Calu3 (cell line): ENCODE results near the gene HIVEP3. TPM values are rescaled to one million over a fixed set of nuclear protein-coding genes. Genes with fewer than 3 reads are reported as not detected.

Experiments
- BruUV-seq: library from RNA; stranded (reverse); fragments of 400-500 nt; replicated peaks from 2 replicates; lab custom pipeline; 2021; lab: Mats Ljungman, UMichigan
- CTCF ChIA-PET: fragments of 300-600 bp; sonication (Branson Sonifier 250); formaldehyde crosslinking; loops from one replicate; lab custom pipeline; 2022; ENCODE audit warnings: antibody characterized with exemption; lab: Charles Lee
- DNase-seq: peaks from one replicate; pipeline ENCODE4 v3.0.0; 2022
- H3K27ac Mint-ChIP-seq: one replicate; pipeline ENCODE4 v1.8.0; 2022; ENCODE audit warnings: mixed read lengths; ENCODE audit not compliant: unreplicated experiment
- H3K27me3 Mint-ChIP-seq: one replicate; pipeline ENCODE4 v1.8.0; 2022; ENCODE audit warnings: mixed read lengths; ENCODE audit not compliant: unreplicated experiment
- H3K36me3 Mint-ChIP-seq: one replicate; pipeline ENCODE4 v1.8.0; 2022; ENCODE audit warnings: mild to moderate bottlenecking, moderate library complexity, mixed read lengths; ENCODE audit not compliant: insufficient read depth, unreplicated experiment
- H3K4me1 Mint-ChIP-seq: one replicate; pipeline ENCODE4 v1.8.0; 2022; ENCODE audit warnings: mild to moderate bottlenecking, low read depth, mixed read lengths; ENCODE audit not compliant: unreplicated experiment
- H3K4me3 Mint-ChIP-seq: one replicate; pipeline ENCODE4 v1.8.0; 2022; ENCODE audit warnings: mild to moderate bottlenecking, low read depth, moderate library complexity, mixed read lengths; ENCODE audit not compliant: unreplicated experiment
- H3K9me3 Mint-ChIP-seq: one replicate; pipeline ENCODE4 v1.8.0; 2022; ENCODE audit warnings: low read depth, mixed read lengths; ENCODE audit not compliant: unreplicated experiment
- CTCF ChIP-seq: fragments of 200-600 bp; IDR thresholded peaks from one replicate; pipeline ENCODE4 v1.8.0; 2022; ENCODE audit warnings: antibody characterized with exemption; ENCODE audit not compliant: unreplicated experiment
- intact Hi-C: fragments of 100-400 bp; cut with micrococcal nuclease; formaldehyde crosslinking; loops from one replicate; pipeline ENCODE4 v1.10.0; 2022; ENCODE audit not compliant: unreplicated experiment
- total RNA-seq: library from RNA; stranded (reverse); gene quantifications from 2 replicates; pipeline ENCODE4 v1.2.3, GENCODE V29; 2022

Gene HIVEP3
- total RNA-seq, 1 experiment from 2014 or later: 9.0 TPM

GRCh38 chr1:41813226-41813625, 105.5 kb downstream of the HIVEP3 start:
- BruUV-seq: no TSS peak
- intact Hi-C loops: loop anchor here (10.0 kb wide), 1 partner anchor 222 kb away; no protein-coding TSS in a partner anchor
- no peaks in the 10 kb centered on the region for H3K9me3 Mint-ChIP-seq
- no peaks in the 10 kb centered on the region for H3K27me3 Mint-ChIP-seq
- peaks cover 10% of the 10 kb centered on the region for H3K4me1 Mint-ChIP-seq
- no peak for TF ChIP-seq CTCF
- H3K4me3 Mint-ChIP-seq: no peak overlapping the region
- DNase-seq: no peak
- H3K27ac Mint-ChIP-seq: no peak overlapping the region
- H3K36me3 Mint-ChIP-seq: no peaks in the 10 kb centered on the region
- CTCF ChIA-PET: no interaction called here

- BruUV-seq: no TSS peak
- intact Hi-C loops: loop anchor here (10.0 kb wide), 1 partner anchor 222 kb away; no protein-coding TSS in a partner anchor
- H3K27ac Mint-ChIP-seq: no peak overlapping the region
- no peak for DNase-seq
- no peaks in the 10 kb centered on the region for H3K27me3 Mint-ChIP-seq
- peaks cover 15% of the 10 kb centered on the region for H3K4me1 Mint-ChIP-seq
- H3K4me3 Mint-ChIP-seq: no peak overlapping the region
- H3K9me3 Mint-ChIP-seq: no peaks in the 10 kb centered on the region
- H3K36me3 Mint-ChIP-seq: no peaks in the 10 kb centered on the region
- CTCF ChIA-PET: interaction anchor here (0.9 kb wide), 1 partner anchor 10 kb away, joined by 3 read pairs; no protein-coding TSS in a partner anchor
- TF ChIP-seq CTCF: no peak
Measured at GRCh38 chr1:41812453-41812852, 106.3 kb downstream of the HIVEP3 start.

- BruUV-seq: no TSS peak
- CTCF ChIA-PET: interaction anchor here (0.9 kb wide), 1 partner anchor 11 kb away, joined by 3 read pairs; no protein-coding TSS in a partner anchor
- Mint-ChIP-seq H3K36me3 (no peaks in the 10 kb centered on the region), H3K4me3 (no peak overlapping the region), H3K9me3 (no peaks in the 10 kb centered on the region), H3K4me1 (peaks cover 15% of the 10 kb centered on the region), H3K27ac (no peak overlapping the region), H3K27me3 (no peaks in the 10 kb centered on the region)
- intact Hi-C loops: loop anchor here (10.0 kb wide), 1 partner anchor 223 kb away; no protein-coding TSS in a partner anchor
- peak; percentile 74 for DNase-seq
- peak; percentile 66 for TF ChIP-seq CTCF
Measured at GRCh38 chr1:41812051-41812450, 106.7 kb downstream of the HIVEP3 start.

- Mint-ChIP-seq H3K27ac (no peak overlapping the region), H3K4me3 (no peak overlapping the region), H3K4me1 (peaks cover 23% of the 10 kb centered on the region), H3K9me3 (no peaks in the 10 kb centered on the region), H3K27me3 (no peaks in the 10 kb centered on the region), H3K36me3 (no peaks in the 10 kb centered on the region)
- intact Hi-C loops: loop anchor here (10.0 kb wide), 1 partner anchor 224 kb away; no protein-coding TSS in a partner anchor
- DNase-seq: no peak
- CTCF ChIA-PET: interaction anchor here (0.9 kb wide), 1 partner anchor 12 kb away, joined by 3 read pairs; no protein-coding TSS in a partner anchor
- no TSS peak for BruUV-seq
- TF ChIP-seq CTCF: no peak
Measured at GRCh38 chr1:41811051-41811795, 107.5 kb downstream of the HIVEP3 start.
